ENCODE measurements around the gene TMEM121. TPM values are rescaled to one million over a fixed set of nuclear protein-coding genes. Genes with fewer than 3 reads are reported as not detected.
A peak's percentile ranks its signal among the peaks of the same experiment; 100 is the strongest.

TMEM121 gene
- total and polyA plus RNA-seq, 2 donors: 2.1 to 2.8 TPM

- Histone ChIP-seq H3K9me3 (ENCODE audit: control insufficient read depth in 2 of 2, insufficient read depth in 1 of 2, low read length in 1 of 2) (peaks cover 0 to 2% of the 10 kb centered on the region in 2 donors), H3K4me1 (ENCODE audit: control insufficient read depth in 2 of 2, insufficient read depth in 2 of 2, low read length in 2 of 2) (peaks cover 31 to 74% of the 10 kb centered on the region in 2 donors), H3K4me3 (ENCODE audit: low read length in 2 of 2) (peak within 1 kb of the TSS; percentile 61 to 62), H3K36me3 (ENCODE audit: control insufficient read depth in 2 of 2, insufficient read depth in 2 of 2, low read length in 1 of 2) (no peaks in the 10 kb centered on the region), H3K27me3 (ENCODE audit: control insufficient read depth in 2 of 2, insufficient read depth in 1 of 2, low read length in 1 of 2) (peaks cover 17 to 68% of the 10 kb centered on the region in 2 donors), H3K27ac (ENCODE audit: low read depth in 1 of 2, low read length in 1 of 2) (peak within 1 kb of the TSS; percentile 66 to 86)
- no peak for DNase-seq (ENCODE audit: low read depth in 6 of 9, low spot score in 9 of 9)
- WGBS: 10% methylated on average over 56 of the region's 56 CpGs
Measured at GRCh38 chr14:105486163-105486973, 40.0 kb upstream of the TMEM121 start, which contains the start of gene CRIP1. Gene CRIP1 (plus strand): TSS chr14:105486886. CDS start chr14:105487260, 374 bp downstream.

GRCh38 chr14:105486974-105487448 is 39.4 kb upstream of the TMEM121 start:
- Histone ChIP-seq H3K27ac (ENCODE audit: low read depth in 1 of 2, low read length in 1 of 2) (peak overlapping the region; percentile 47 to 86), H3K27me3 (ENCODE audit: control insufficient read depth in 2 of 2, insufficient read depth in 1 of 2, low read length in 1 of 2) (peaks cover 17 to 61% of the 10 kb centered on the region in 2 donors), H3K36me3 (ENCODE audit: control insufficient read depth in 2 of 2, insufficient read depth in 2 of 2, low read length in 1 of 2) (no peaks in the 10 kb centered on the region), H3K4me3 (ENCODE audit: low read length in 2 of 2) (peak overlapping the region; percentile 61 to 62), H3K4me1 (ENCODE audit: control insufficient read depth in 2 of 2, insufficient read depth in 2 of 2, low read length in 2 of 2) (peaks cover 29 to 72% of the 10 kb centered on the region in 2 donors), H3K9me3 (ENCODE audit: control insufficient read depth in 2 of 2, insufficient read depth in 1 of 2, low read length in 1 of 2) (no peaks in the 10 kb centered on the region)
- 3% methylated on average over 45 of the region's 45 CpGs for WGBS
- DNase-seq (ENCODE audit: low read depth in 6 of 9, low spot score in 9 of 9): peak in 1 of 9 donors; percentile 55

- Histone ChIP-seq H3K4me3 (ENCODE audit: low read length in 2 of 2) (peak overlapping the region; percentile 61 to 62), H3K27me3 (ENCODE audit: control insufficient read depth in 2 of 2, insufficient read depth in 1 of 2, low read length in 1 of 2) (peaks cover 17 to 56% of the 10 kb centered on the region in 2 donors), H3K27ac (ENCODE audit: low read depth in 1 of 2, low read length in 1 of 2) (peak overlapping the region; percentile 66 to 86), H3K9me3 (ENCODE audit: control insufficient read depth in 2 of 2, insufficient read depth in 1 of 2, low read length in 1 of 2) (no peaks in the 10 kb centered on the region), H3K36me3 (ENCODE audit: control insufficient read depth in 2 of 2, insufficient read depth in 2 of 2, low read length in 1 of 2) (peaks cover 0 to 3% of the 10 kb centered on the region in 2 donors), H3K4me1 (ENCODE audit: control insufficient read depth in 2 of 2, insufficient read depth in 2 of 2, low read length in 2 of 2) (peaks cover 27 to 68% of the 10 kb centered on the region in 2 donors)
- WGBS: 3% methylated on average over 48 of the region's 48 CpGs
- peak in 4 of 9 donors; percentile 47 to 79 (median 60) for DNase-seq (ENCODE audit: low read depth in 6 of 9, low spot score in 9 of 9)
Measured at GRCh38 chr14:105487449-105487985, 38.9 kb upstream of the TMEM121 start.

- WGBS: 75% methylated on average over 26 of the region's 26 CpGs
- no peaks in the 10 kb centered on the region for H3K9me3 ChIP-seq (ENCODE audit: control insufficient read depth in 2 of 2, insufficient read depth in 1 of 2, low read length in 1 of 2)
- DNase-seq (ENCODE audit: low read depth in 6 of 9, low spot score in 9 of 9): no peak
Measured at GRCh38 chr14:105487986-105488777, 38.2 kb upstream of the TMEM121 start.

GRCh38 chr14:105488781-105489541 is 37.4 kb upstream of the TMEM121 start:
- H3K27me3 ChIP-seq (ENCODE audit: control insufficient read depth in 2 of 2, insufficient read depth in 1 of 2, low read length in 1 of 2): peaks cover 17 to 42% of the 10 kb centered on the region in 2 donors
- no peak for DNase-seq (ENCODE audit: low read depth in 6 of 9, low spot score in 9 of 9)
- WGBS: 88% methylated on average over 20 of the region's 20 CpGs
- peak overlapping the region; percentile 57 to 65 for H3K4me3 ChIP-seq (ENCODE audit: low read length in 2 of 2)
- peaks cover 0 to 10% of the 10 kb centered on the region in 2 donors for H3K36me3 ChIP-seq (ENCODE audit: control insufficient read depth in 2 of 2, insufficient read depth in 2 of 2, low read length in 1 of 2)
- H3K27ac ChIP-seq (ENCODE audit: low read depth in 1 of 2, low read length in 1 of 2): peak overlapping the region; percentile 96 to 98
- H3K9me3 ChIP-seq (ENCODE audit: control insufficient read depth in 2 of 2, insufficient read depth in 1 of 2, low read length in 1 of 2): no peaks in the 10 kb centered on the region
- H3K4me1 ChIP-seq (ENCODE audit: control insufficient read depth in 2 of 2, insufficient read depth in 2 of 2, low read length in 2 of 2): peaks cover 24 to 55% of the 10 kb centered on the region in 2 donors

More at GRCh38 chr14:105487986-105488777, 38.2 kb upstream of the TMEM121 start:
- Histone ChIP-seq H3K27me3 (ENCODE audit: control insufficient read depth in 2 of 2, insufficient read depth in 1 of 2, low read length in 1 of 2) (peaks cover 17 to 50% of the 10 kb centered on the region in 2 donors), H3K4me1 (ENCODE audit: control insufficient read depth in 2 of 2, insufficient read depth in 2 of 2, low read length in 2 of 2) (peaks cover 24 to 61% of the 10 kb centered on the region in 2 donors), H3K36me3 (ENCODE audit: control insufficient read depth in 2 of 2, insufficient read depth in 2 of 2, low read length in 1 of 2) (peaks cover 0 to 8% of the 10 kb centered on the region in 2 donors), H3K27ac (ENCODE audit: low read depth in 1 of 2, low read length in 1 of 2) (peak overlapping the region; percentile 66 to 86), H3K4me3 (ENCODE audit: low read length in 2 of 2) (peak overlapping the region; percentile 61 to 62)

GRCh38 chr14:105489542-105490266 is 36.7 kb upstream of the TMEM121 start:
- peak; percentile 86 to 98 (median 93) for DNase-seq (ENCODE audit: low read depth in 6 of 9, low spot score in 9 of 9)
- Histone ChIP-seq H3K27me3 (ENCODE audit: control insufficient read depth in 2 of 2, insufficient read depth in 1 of 2, low read length in 1 of 2) (peaks cover 17 to 34% of the 10 kb centered on the region in 2 donors), H3K4me1 (ENCODE audit: control insufficient read depth in 2 of 2, insufficient read depth in 2 of 2, low read length in 2 of 2) (peaks cover 23 to 48% of the 10 kb centered on the region in 2 donors), H3K27ac (ENCODE audit: low read depth in 1 of 2, low read length in 1 of 2) (peak overlapping the region; percentile 96 to 98), H3K36me3 (ENCODE audit: control insufficient read depth in 2 of 2, insufficient read depth in 2 of 2, low read length in 1 of 2) (peaks cover 2 to 16% of the 10 kb centered on the region in 2 donors), H3K9me3 (ENCODE audit: control insufficient read depth in 2 of 2, insufficient read depth in 1 of 2, low read length in 1 of 2) (no peaks in the 10 kb centered on the region), H3K4me3 (ENCODE audit: low read length in 2 of 2) (peak overlapping the region; percentile 57 to 65)
- WGBS: 2% methylated on average over 43 of the region's 44 CpGs

- Histone ChIP-seq H3K36me3 (ENCODE audit: control insufficient read depth in 2 of 2, insufficient read depth in 2 of 2, low read length in 1 of 2) (peaks cover 2 to 17% of the 10 kb centered on the region in 2 donors), H3K4me3 (ENCODE audit: low read length in 2 of 2) (peak overlapping the region; percentile 57 to 65), H3K27me3 (ENCODE audit: control insufficient read depth in 2 of 2, insufficient read depth in 1 of 2, low read length in 1 of 2) (peaks cover 16 to 29% of the 10 kb centered on the region in 2 donors), H3K4me1 (ENCODE audit: control insufficient read depth in 2 of 2, insufficient read depth in 2 of 2, low read length in 2 of 2) (peaks cover 21 to 48% of the 10 kb centered on the region in 2 donors), H3K27ac (ENCODE audit: low read depth in 1 of 2, low read length in 1 of 2) (peak overlapping the region; percentile 96 to 98), H3K9me3 (ENCODE audit: control insufficient read depth in 2 of 2, insufficient read depth in 1 of 2, low read length in 1 of 2) (no peaks in the 10 kb centered on the region)
- WGBS: under 1% methylated on average over 33 of the region's 33 CpGs
- peak in 2 of 9 donors; percentile 43 to 58 for DNase-seq (ENCODE audit: low read depth in 6 of 9, low spot score in 9 of 9)
Measured at GRCh38 chr14:105490267-105490571, 36.2 kb upstream of the TMEM121 start.

Measured in thymus (tissue), 11 donors.